Heart left ventricle (tissue), 16 donors: ENCODE measurements around the gene KRTAP9-7. TPM values are rescaled to one million over a fixed set of nuclear protein-coding genes. Genes with fewer than 3 reads are reported as not detected.

Source experiments
- ATAC-seq, 4 donors: fragments of 200-7000 bp; cut with Tn5 transposase; one replicate each; pipeline ENCODE4 v1.9.1; 2020 to 2022; ENCODE audit warnings: moderate library complexity in 4 of 4, mild to moderate bottlenecking in 3 of 4, moderate number of reproducible peaks in 1 of 4
- DNase-seq, 5 donors: peaks; one replicate each; pipeline ENCODE4 v3.0.0-alpha.2; 2020
- H3K27ac ChIP-seq, 12 donors: fragments of 200-600 bp; sonication (generic) in 4 of 12; one replicate each; pipeline versions ENCODE4 v1.5.0 to v1.8.0; 2016 to 2022; ENCODE audit warnings: mild to moderate bottlenecking in 2 of 12
- H3K27me3 ChIP-seq, 9 donors: fragments of 200-600 bp; sonication (generic) in 2 of 9; one replicate each; pipeline versions ENCODE4 v1.5.1 to v1.8.0; 2016 to 2022; ENCODE audit warnings: mild to moderate bottlenecking in 3 of 9
- H3K36me3 ChIP-seq, 9 donors: fragments of 200-600 bp; sonication (generic) in 2 of 9; one replicate each; pipeline versions ENCODE4 v1.5.0 to v1.8.0; 2018 to 2022; ENCODE audit warnings: mild to moderate bottlenecking in 2 of 9
- H3K4me1 ChIP-seq, 12 donors: fragments of 200-600 bp; sonication (generic) in 4 of 12; one replicate each; pipeline versions ENCODE4 v1.5.0 to v1.8.0; 2016 to 2022; ENCODE audit warnings: mild to moderate bottlenecking in 3 of 12
- H3K4me3 ChIP-seq, 12 donors: fragments of 200-600 bp; sonication (generic) in 4 of 12; one replicate each; pipeline versions ENCODE4 v1.5.0 to v1.8.0; 2017 to 2022; ENCODE audit warnings: mild to moderate bottlenecking in 9 of 12, moderate library complexity in 4 of 12
- H3K9me3 ChIP-seq, 12 donors: fragments of 200-600 bp; sonication (generic) in 4 of 12; one replicate each; pipeline versions ENCODE4 v1.5.0 to v1.8.0; 2016 to 2022; ENCODE audit warnings: mild to moderate bottlenecking in 1 of 12
- CTCF ChIP-seq, 12 donors: fragments of 200-600 bp; sonication (generic) in 4 of 12; IDR thresholded peaks; one replicate each; pipeline versions ENCODE4 v1.5.0 to v1.8.0; 2018 to 2022; ENCODE audit warnings: antibody characterized with exemption in 12 of 12, mild to moderate bottlenecking in 5 of 12
- POLR2A ChIP-seq, 2 donors: fragments of 450-650 bp; IDR thresholded peaks; one replicate each; pipeline ENCODE4 v1.6.1; 2017; ENCODE audit warnings: antibody characterized with exemption in 2 of 2, mild to moderate bottlenecking in 2 of 2, moderate library complexity in 2 of 2
- WGBS, 4 donors: extraction: QIAGEN DNeasy Blood & Tissue Kit in 2 of 4; methylation state at CpG; one replicate each; pipeline versions ENCODE4 v1.1.5 to v1.1.7; 2013 to 2018; 5-methylcytosine and 5-hydroxymethylcytosine counted together
- intact Hi-C, 10 donors: fragments of 100-400 bp; cut with DNase I; formaldehyde crosslinking; loops; one replicate each; pipeline versions ENCODE4 v1.11.1 to v1.14.2; 2022
- polyA plus RNA-seq, 2 donors: library from polyadenylated mRNA; stranded (reverse); fragments of 200-250 nt; gene quantifications; one replicate each; pipeline ENCODE4 v1.2.3, GENCODE V29; 2013
- total RNA-seq, 9 donors: library from RNA; depleted of rRNA in 2 of 9; stranded (reverse); fragments of >200 nt in 2 of 9; fragmentation: NEBNext Ultra II Directional in 3 of 9; extraction: Animal tissue kit (Norgen Biotek cat#: 25700) in 3 of 9; gene quantifications; one replicate each; pipeline versions ENCODE4 v1.1.0 to v1.2.4, GENCODE V29; 2016 to 2023
- donor health status: ischemic (EF 13 %, LVEDD 7.1; RV severe dilation, severe dysfunction).
- donor health status: healthy with polysubstance abuse.
- donor health status: DM: no; HTN: yes; CAD: no.
- donor health status: DM: no; HTN: no; CAD: no.
- donor health status: ischemic (EF 25% LVEDD 6.9; RV normal size, moderate dysfunction).
- donor health status: ischemic (EF 25% LVEDD 5.7; RV mildly dilated, moderate dysfunction).
- donor health status: healthy.
- donor health status: DM: yes; HTN: yes; CAD: no.
- donor health status: ischemic (EF 35%, LVEDD 5.7; RV mildly dilated, moderate dysfunction).
- donor health status: nonischemic (EF 11% LVEDD 7.7; RV severe dilation, severe dysfunction).
- donor health status: DM: yes; HTN: yes; CAD: no.
- donor health status: PGD.
- donor health status: ischemic (EF 29% LVEDD 5.4; RV normal size, mild dysfunction).
- donor health status: nonischemic (EF 23%, LVEDD 6.1; RV moderate dilation, normal function).

Gene KRTAP9-7
- total and polyA plus RNA-seq, 11 donors = not detected

DNA sequence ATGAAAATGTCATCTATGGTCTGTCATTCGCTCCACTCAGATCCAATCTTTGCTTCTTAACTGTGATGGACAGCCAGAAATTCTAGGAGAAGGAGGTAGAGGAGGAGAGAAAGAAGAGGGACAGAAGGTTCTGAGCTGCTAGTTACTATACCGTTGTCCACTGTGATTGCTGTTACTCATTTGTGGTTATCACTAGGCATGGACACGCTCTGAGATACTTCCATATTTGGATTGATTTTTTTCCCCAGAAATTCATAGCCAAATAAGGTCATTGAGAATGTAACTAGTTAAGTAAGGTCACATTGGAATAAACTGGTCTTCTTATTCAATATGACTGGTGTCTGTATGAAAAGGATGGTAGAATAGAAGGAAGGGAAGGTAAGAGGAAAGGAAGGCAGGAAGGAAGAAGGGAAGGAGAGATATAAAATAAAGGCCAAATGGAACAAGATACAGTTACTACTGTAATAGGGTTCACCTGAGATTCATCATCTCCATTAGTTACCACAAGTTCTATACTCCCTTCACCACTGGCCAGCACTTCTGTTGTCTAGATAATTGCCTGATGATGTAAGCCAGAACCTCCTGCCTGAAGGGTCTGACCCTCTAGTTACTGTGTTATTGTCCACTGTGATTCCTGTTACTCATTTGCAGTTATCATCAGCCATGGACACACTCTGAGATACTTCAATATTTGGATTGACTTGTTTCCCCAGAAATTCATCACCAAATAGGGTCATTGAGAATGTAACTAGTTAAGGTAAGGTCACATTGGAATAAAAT, 2.9 kb downstream of the KRTAP9-7 start:
- Histone ChIP-seq H3K27ac (no peak overlapping the region), H3K9me3 (peaks cover 0 to 3% (median 0%) of the 10 kb centered on the region in 12 donors), H3K36me3 (no peaks in the 10 kb centered on the region), H3K4me1 (no peaks in the 10 kb centered on the region), H3K4me3 (no peak overlapping the region), H3K27me3 (peaks cover 0 to 22% (median 0%) of the 10 kb centered on the region in 9 donors)
- 78 to 85% (median 83%) methylated on average over 3 of the region's 3 CpGs for whole genome bisulfite sequencing, 4 donors
- ATAC-seq (no peak), DNase-seq (no peak)
- intact Hi-C loops = no loop called here
- TF ChIP-seq POLR2A (IDR thresholded peaks at IDR 0.05) (no peak), CTCF (IDR thresholded peaks at IDR 0.05) (no peak)

DNA sequence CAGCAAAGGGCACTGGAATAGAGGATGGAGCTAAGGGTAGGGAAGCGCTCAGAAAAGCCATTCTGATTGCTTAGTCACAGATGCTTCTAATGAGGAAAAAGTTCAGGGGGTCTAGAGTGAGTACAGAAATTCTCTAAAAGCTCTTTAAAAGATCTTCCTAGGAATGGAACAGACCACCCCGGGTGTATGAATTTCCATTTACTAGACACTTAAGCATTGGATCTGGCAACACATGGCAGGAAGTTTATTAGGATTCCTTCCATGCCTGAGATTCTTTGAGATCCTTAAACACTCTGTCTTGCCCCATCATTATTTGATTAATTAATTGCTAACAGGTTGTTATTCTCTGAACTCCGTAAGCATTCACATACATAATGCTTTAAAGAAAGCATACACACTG, 8.5 kb downstream of the KRTAP9-7 start:
- no peak overlapping the region for H3K27ac ChIP-seq
- H3K27me3 ChIP-seq = peaks cover 0 to 19% (median 0%) of the 10 kb centered on the region in 9 donors
- 50 to 58% (median 53%) methylated on average over 3 of the region's 3 CpGs for WGBS, 4 donors
- peaks cover 0 to 3% (median 0%) of the 10 kb centered on the region in 12 donors for H3K9me3 ChIP-seq
- intact Hi-C loops = no loop called here
- no peaks in the 10 kb centered on the region for H3K36me3 ChIP-seq
- DNase-seq (no peak), ATAC-seq (no peak)
- no peaks in the 10 kb centered on the region for H3K4me1 ChIP-seq
- no peak for TF ChIP-seq POLR2A (IDR thresholded peaks at IDR 0.05)
- no peak for TF ChIP-seq CTCF (IDR thresholded peaks at IDR 0.05)
- H3K4me3 ChIP-seq = no peak overlapping the region

DNA sequence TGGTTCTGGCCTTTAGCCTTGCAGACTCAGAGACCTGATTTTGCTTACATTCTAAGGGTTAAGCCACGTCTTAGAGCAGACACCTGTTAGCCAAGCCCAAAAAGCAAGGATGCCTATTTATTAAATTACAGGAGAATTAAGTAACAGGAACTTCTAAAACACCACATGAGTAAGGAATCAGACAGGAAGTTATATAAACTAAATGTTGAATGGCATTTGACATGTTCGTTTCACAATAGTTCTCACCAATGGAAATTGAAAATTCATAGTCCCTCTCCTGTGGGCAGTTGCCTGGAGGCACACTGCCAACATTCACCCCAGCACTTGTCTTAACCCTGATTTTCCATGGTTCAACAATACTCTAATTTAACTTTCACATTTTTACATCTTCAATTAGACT, 9.0 kb downstream of the KRTAP9-7 start:
- H3K4me1 ChIP-seq = no peaks in the 10 kb centered on the region
- DNase-seq (no peak), ATAC-seq (no peak)
- TF ChIP-seq POLR2A (IDR thresholded peaks at IDR 0.05) (no peak), CTCF (IDR thresholded peaks at IDR 0.05) (no peak)
- peaks cover 0 to 19% (median 0%) of the 10 kb centered on the region in 9 donors for H3K27me3 ChIP-seq
- peaks cover 0 to 3% (median 0%) of the 10 kb centered on the region in 12 donors for H3K9me3 ChIP-seq
- intact Hi-C loops = no loop called here
- H3K36me3 ChIP-seq = no peaks in the 10 kb centered on the region
- WGBS, 4 donors = 33 to 54% (median 38%) methylated on average over 2 of the region's 2 CpGs
- no peak overlapping the region for H3K27ac ChIP-seq
- no peak overlapping the region for H3K4me3 ChIP-seq

DNA sequence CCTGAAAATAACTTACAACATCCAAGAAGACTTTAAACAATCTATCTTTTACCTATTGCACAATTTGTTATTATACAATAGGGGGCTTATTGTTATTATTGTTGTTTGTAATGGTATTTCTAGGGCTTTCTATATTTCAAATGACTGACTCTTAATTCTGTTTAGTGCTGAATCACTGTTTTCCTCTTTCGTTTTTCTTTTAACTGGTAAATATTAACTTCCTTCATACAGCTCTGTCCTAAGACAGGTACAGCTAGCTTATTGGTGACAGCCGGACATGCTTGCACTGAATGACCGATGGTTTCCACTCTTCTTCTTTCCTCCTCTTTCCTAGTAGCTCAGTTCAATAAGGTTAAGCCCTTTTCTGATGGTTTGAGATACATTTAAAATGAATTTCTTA, 11.6 kb downstream of the KRTAP9-7 start:
- H3K27me3 ChIP-seq = peaks cover 0 to 17% (median 0%) of the 10 kb centered on the region in 9 donors
- H3K27ac ChIP-seq = no peak overlapping the region
- 80 to 87% (median 80%) methylated on average over 3 of the region's 3 CpGs for WGBS, 4 donors
- H3K36me3 ChIP-seq = no peaks in the 10 kb centered on the region
- H3K9me3 ChIP-seq = no peaks in the 10 kb centered on the region
- DNase-seq = no peak
- intact Hi-C loops = no loop called here
- ATAC-seq = no peak
- H3K4me1 ChIP-seq = no peaks in the 10 kb centered on the region
- no peak for TF ChIP-seq CTCF (IDR thresholded peaks at IDR 0.05)
- TF ChIP-seq POLR2A (IDR thresholded peaks at IDR 0.05) = no peak
- H3K4me3 ChIP-seq = no peak overlapping the region
